HT-29 (cell line): ENCODE results near the gene TOPAZ1. TPM values are rescaled to one million over a fixed set of nuclear protein-coding genes. Genes with fewer than 3 reads are reported as not detected.
"Not testable (repeated sequence)": the region's sequence is repeated elsewhere in the genome, so short reads cannot be mapped to it uniquely, and the experiment has no call there.

Experiments used
- DNase-seq: peaks from one replicate; pipeline ENCODE4 v3.0.0-alpha.2; 2015; ENCODE audit warnings: low spot score
- total RNA-seq: library from RNA; depleted of rRNA; stranded (reverse); fragments of >200 nt; shearing (Covaris generic); gene quantifications from 2 replicates; pipeline ENCODE4 v1.2.3, GENCODE V29; 2014

The TOPAZ1 gene
- total RNA-seq, 1 experiment from 2014 or later = not detected

- no peak for DNase-seq
These were observed 88.8 kb downstream of the TOPAZ1 start for GRCh38 chr3:44330444-44330843.

- DNase-seq = no peak
These were observed 92.6 kb downstream of the TOPAZ1 start for GRCh38 chr3:44334326-44334725.

- DNase-seq = peak; percentile 12
These were observed 95.6 kb downstream of the TOPAZ1 start for GRCh38 chr3:44337248-44337785.

- DNase-seq = peak; percentile 93
These were observed 96.5 kb downstream of the TOPAZ1 start, which contains the start of gene TCAIM for GRCh38 chr3:44338010-44338827. Gene TCAIM (plus strand): TSS chr3:44338766. CDS start chr3:44354783, 16,017 bp downstream.

GRCh38 chr3:44338828-44339127 lies 97.1 kb downstream of the TOPAZ1 start:
- DNase-seq = no peak

GRCh38 chr3:44339181-44340057 lies 97.7 kb downstream of the TOPAZ1 start:
- peak; percentile 9 for DNase-seq

GRCh38 chr3:44340058-44340395 lies 98.3 kb downstream of the TOPAZ1 start:
- DNase-seq = no peak

GRCh38 chr3:44342176-44342790 lies 100.6 kb downstream of the TOPAZ1 start:
- DNase-seq = no peak

GRCh38 chr3:44343421-44343820 lies 101.7 kb downstream of the TOPAZ1 start:
- no peak for DNase-seq

- not testable (repeated sequence) for DNase-seq
These were observed 104.9 kb downstream of the TOPAZ1 start for GRCh38 chr3:44346590-44346989.

- DNase-seq = no peak
These were observed 107.3 kb downstream of the TOPAZ1 start for GRCh38 chr3:44348993-44349392.

GRCh38 chr3:44353355-44353924 lies 111.8 kb downstream of the TOPAZ1 start:
- DNase-seq = no peak

- DNase-seq = no peak
These were observed 113.8 kb downstream of the TOPAZ1 start for GRCh38 chr3:44355362-44356033.

- no peak for DNase-seq
These were observed 117.6 kb downstream of the TOPAZ1 start for GRCh38 chr3:44359146-44359751.

- peak; percentile 1 for DNase-seq
These were observed 121.9 kb downstream of the TOPAZ1 start for GRCh38 chr3:44363591-44363990.

GRCh38 chr3:44365952-44366351 lies 124.3 kb downstream of the TOPAZ1 start:
- DNase-seq = no peak

GRCh38 chr3:44375450-44375849 lies 133.8 kb downstream of the TOPAZ1 start:
- no peak for DNase-seq
